Measurements from ENCODE around the gene PRSS50. TPM values are rescaled to one million over a fixed set of nuclear protein-coding genes. Genes with fewer than 3 reads are reported as not detected.
A peak's percentile ranks its signal among the peaks of the same experiment; 100 is the strongest.

PRSS50 gene
- total and polyA plus RNA-seq, 9 donors: 0.12 to 0.69 (median 0.32) TPM; not detected in 1

DNA sequence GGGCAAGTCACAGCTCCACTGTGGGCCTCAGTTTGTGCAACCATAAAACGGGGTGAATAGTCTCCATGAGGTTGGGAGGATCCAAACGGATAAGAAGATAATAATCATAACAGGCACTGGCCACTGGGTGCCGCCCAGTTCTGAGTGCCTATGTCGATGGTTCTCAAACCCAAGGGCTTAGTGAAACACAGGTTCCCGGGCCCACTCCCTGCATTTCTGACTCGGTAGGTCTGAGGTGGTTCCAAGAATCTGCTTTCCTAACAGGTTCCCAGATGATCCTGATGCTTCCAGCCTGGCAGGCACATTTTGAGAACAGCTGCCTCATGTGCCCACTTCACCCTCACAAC, 45.3 kb downstream of the PRSS50 start:
- Histone ChIP-seq H3K4me1 (ENCODE audit: insufficient read depth) (no peaks in the 10 kb centered on the region), H3K36me3 (no peaks in the 10 kb centered on the region), H3K27ac (no peak overlapping the region), H3K9me3 (no peaks in the 10 kb centered on the region), H3K27me3 (no peaks in the 10 kb centered on the region), H3K4me3 (no peak overlapping the region)
- DNase-seq: peak in 2 of 5 donors; percentile 2
- WGBS, 3 donors: 91% methylated on average over 6 of the region's 6 CpGs
- TF ChIP-seq EP300 (IDR thresholded peaks at IDR 0.05) (no peak), POLR2A (IDR thresholded peaks at IDR 0.05) (no peak)
- TF ChIP-seq, protein P1, sequence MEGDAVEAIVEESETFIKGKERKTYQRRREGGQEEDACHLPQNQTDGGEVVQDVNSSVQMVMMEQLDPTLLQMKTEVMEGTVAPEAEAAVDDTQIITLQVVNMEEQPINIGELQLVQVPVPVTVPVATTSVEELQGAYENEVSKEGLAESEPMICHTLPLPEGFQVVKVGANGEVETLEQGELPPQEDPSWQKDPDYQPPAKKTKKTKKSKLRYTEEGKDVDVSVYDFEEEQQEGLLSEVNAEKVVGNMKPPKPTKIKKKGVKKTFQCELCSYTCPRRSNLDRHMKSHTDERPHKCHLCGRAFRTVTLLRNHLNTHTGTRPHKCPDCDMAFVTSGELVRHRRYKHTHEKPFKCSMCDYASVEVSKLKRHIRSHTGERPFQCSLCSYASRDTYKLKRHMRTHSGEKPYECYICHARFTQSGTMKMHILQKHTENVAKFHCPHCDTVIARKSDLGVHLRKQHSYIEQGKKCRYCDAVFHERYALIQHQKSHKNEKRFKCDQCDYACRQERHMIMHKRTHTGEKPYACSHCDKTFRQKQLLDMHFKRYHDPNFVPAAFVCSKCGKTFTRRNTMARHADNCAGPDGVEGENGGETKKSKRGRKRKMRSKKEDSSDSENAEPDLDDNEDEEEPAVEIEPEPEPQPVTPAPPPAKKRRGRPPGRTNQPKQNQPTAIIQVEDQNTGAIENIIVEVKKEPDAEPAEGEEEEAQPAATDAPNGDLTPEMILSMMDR (IDR thresholded peaks at IDR 0.05): no peak
- intact Hi-C loops (cut with DNase I): no loop called here

DNA sequence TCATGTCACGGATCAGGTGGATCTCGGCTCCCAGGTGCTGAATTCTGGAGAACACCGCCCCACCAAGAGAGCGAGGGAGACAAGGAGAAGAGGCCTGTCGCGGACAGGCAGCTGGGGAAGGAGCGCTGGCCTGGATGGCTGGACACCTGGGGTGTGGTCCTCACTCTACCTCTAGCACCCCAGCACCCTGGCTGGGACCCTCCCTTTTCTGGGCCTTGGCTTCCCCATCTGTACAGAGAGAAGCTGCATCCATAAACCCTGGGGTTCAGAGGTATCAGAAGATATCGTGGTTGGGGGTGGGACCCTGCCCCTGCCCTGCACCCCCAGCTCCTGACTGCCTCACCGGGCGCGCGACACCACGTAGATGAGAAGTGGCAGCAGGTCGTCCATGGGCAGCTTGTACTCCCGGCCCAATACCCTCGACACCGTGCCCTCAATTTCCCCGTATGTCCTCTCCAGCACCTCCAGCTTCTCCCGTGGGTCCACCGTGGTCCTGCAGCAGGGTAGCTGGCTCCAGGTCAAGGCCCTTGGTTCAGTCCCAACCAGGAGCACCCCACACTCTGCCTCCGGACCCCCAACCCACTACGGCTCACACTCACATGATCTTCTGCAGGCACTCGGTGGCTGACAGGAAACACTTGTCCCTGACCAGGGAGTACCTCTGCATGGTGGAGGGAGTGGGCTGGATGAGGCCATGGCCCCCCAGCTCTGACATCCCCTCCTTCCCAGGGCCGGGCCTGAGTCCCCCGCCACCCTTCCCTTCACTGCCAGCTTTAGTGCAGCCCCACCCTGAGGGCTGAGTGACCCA, 45.9 kb downstream of the PRSS50 start:
- intact Hi-C loops (cut with DNase I): no loop called here
- H3K9me3 ChIP-seq: no peaks in the 10 kb centered on the region
- no peaks in the 10 kb centered on the region for H3K27me3 ChIP-seq
- no peak overlapping the region for H3K4me3 ChIP-seq
- 92 to 93% (median 92%) methylated on average over 25 of the region's 25 CpGs for WGBS, 3 donors
- no peak overlapping the region for H3K27ac ChIP-seq
- TF ChIP-seq EP300 (IDR thresholded peaks at IDR 0.05): no peak
- TF ChIP-seq, protein P1 (IDR thresholded peaks at IDR 0.05): no peak
- TF ChIP-seq POLR2A (IDR thresholded peaks at IDR 0.05): no peak
- H3K4me1 ChIP-seq (ENCODE audit: insufficient read depth): no peaks in the 10 kb centered on the region
- no peaks in the 10 kb centered on the region for H3K36me3 ChIP-seq
- peak; percentile 7 to 16 (median 15) for DNase-seq

DNA sequence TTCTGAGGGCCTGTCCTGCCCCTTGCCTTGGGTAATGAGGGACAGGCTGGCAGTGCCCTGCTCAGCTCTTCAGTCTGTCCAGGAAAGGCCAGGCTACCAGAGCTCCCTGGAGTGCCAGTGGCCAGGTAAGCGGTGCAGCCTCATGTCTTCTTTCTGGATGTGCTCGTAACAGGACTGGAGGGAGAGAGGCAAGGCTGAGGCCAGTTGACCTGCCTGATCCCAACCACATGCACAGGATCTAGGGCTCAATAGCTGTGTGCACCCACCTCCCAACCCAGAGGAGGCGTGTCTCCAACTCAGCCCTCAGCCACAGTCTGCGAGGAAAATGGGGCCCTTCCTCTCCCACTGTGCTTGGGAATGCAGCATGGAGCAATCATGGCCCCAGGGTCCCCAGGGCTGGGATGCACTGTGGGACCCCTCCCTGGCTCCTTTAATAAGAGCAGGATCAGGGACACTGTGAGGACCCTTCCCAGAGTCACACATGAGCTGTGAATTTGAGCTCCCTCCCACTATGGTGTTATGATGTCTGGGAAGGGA, 46.7 kb downstream of the PRSS50 start:
- Histone ChIP-seq H3K27me3 (no peaks in the 10 kb centered on the region), H3K4me3 (no peak overlapping the region), H3K27ac (no peak overlapping the region), H3K36me3 (no peaks in the 10 kb centered on the region), H3K4me1 (ENCODE audit: insufficient read depth) (no peaks in the 10 kb centered on the region), H3K9me3 (no peaks in the 10 kb centered on the region)
- intact Hi-C loops (cut with DNase I): no loop called here
- TF ChIP-seq POLR2A (IDR thresholded peaks at IDR 0.05) (no peak), EP300 (IDR thresholded peaks at IDR 0.05) (no peak)
- TF ChIP-seq, protein P1 (IDR thresholded peaks at IDR 0.05): no peak
- 96 to 100% (median 97%) methylated on average over 4 of the region's 4 CpGs for WGBS, 3 donors
- DNase-seq: peak in 3 of 5 donors; percentile 4 to 17 (median 6)

DNA sequence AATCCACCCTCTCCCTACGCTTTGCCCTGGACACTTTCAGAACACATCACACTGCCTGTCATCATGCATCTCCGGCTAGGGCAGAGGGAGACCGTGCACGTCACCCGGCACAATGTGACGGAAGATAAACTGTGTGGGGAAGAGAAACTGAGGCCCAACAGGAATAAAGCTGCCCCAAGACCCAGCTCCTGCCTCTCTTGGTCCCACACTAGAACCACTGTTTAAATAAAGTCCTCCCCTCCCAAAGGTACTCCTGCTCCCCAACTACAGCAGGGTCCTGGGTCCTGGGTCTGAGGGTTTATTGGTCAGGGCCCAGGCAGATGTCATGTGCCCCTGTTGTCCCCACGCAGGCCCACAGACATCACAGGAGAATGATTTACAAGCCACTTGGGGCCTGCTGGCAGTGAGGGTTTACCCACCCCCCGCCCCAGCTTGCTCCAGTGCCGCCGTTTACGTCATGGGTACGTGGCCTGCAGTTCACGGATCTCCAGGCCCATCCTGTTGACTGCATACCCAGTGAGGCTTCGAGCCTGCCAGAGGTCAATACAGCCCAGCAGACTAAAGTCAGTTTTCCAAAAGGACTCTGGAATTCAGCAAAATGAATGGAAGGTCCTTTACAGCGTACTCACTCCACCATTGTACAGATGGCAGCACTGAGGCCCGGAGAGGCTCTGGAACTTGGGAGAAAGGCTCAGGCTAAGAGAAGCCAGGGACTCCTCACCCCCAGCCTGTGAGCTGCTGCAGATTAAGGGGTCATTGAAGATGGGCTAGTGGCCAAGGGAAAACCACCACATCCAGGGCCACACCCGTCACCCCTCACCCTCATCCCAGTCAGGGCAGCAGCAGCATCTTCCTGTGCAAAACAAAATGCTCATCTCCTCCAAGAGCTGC, 47.4 kb downstream of the PRSS50 start:
- no peaks in the 10 kb centered on the region for H3K36me3 ChIP-seq
- 83 to 89% (median 85%) methylated on average over 17 of the region's 17 CpGs for WGBS, 3 donors
- TF ChIP-seq EP300 (IDR thresholded peaks at IDR 0.05) (no peak), POLR2A (IDR thresholded peaks at IDR 0.05) (no peak)
- TF ChIP-seq, protein P1 (IDR thresholded peaks at IDR 0.05): no peak
- no peak overlapping the region for H3K27ac ChIP-seq
- no peak overlapping the region for H3K4me3 ChIP-seq
- H3K27me3 ChIP-seq: no peaks in the 10 kb centered on the region
- intact Hi-C loops (cut with DNase I): no loop called here
- H3K9me3 ChIP-seq: no peaks in the 10 kb centered on the region
- DNase-seq: peak in 3 of 5 donors; percentile 6 to 17 (median 6)
- no peaks in the 10 kb centered on the region for H3K4me1 ChIP-seq (ENCODE audit: insufficient read depth)
